EH (cell line): ENCODE results near the gene AHRR.
"Not testable (repeated sequence)": the region's sequence is repeated elsewhere in the genome, so short reads cannot be mapped to it uniquely, and the experiment has no call there.

Experiments used
- DNase-seq: peaks from one replicate; pipeline ENCODE4 v3.0.0-alpha.2; 2015; ENCODE audit warnings: low read depth

The AHRR gene

DNA sequence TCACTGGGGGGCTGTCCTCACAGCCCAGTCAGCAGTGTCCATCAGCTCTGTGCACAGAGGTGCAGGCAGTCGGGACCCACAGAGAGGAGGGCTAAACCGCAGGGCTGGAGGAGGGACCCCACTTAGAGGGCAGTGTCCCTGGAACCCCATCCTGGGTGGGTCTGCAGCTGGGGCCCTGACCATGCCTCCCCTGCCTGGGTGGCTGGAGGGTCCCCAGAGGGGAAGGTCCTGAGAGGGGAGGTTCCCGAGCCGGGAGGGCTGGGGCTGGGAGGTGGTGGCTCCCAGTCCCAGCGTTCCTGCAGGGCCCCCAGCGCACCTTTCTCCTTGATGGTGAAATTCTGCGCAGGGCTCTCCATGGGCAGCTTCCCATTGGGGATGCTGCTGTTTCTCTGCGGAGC lies 154.2 kb downstream of the AHRR start:
- DNase-seq, result no peak

DNA sequence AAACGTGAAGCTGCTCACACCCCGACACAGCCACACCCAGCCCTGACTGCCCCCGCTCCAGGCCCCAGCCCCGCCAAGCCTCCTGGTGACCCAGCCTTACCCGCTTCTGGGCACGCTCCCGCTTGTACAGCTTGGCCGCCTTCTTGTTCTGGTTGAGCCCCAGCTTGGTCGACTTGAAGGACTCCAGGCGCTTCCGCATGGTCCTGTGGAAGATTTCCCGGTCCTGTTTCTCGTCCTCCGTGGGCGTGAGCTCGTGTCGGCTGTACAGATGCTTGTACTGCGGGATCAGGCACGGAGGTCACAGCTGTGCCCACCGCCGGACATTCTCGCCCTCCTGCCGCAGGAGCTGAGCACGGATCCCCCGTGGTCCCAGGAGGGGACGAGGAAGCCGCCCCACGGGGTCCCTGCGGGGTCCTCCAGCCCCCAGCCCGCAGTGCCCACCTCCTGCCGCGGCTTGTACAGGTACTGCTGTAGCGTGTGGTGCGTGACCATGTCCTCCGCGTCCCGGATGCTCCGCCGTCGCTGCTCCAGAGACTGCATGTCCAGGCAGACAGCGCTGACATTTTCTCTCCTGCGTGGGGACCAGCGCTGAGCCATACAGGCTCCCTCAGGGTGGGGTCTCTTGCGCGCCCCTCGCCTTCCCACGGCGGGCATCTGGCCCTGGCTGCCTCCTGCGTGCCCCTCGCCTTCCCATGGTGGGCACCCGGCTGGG lies 154.7 kb downstream of the AHRR start:
- no peak for DNase-seq

DNA sequence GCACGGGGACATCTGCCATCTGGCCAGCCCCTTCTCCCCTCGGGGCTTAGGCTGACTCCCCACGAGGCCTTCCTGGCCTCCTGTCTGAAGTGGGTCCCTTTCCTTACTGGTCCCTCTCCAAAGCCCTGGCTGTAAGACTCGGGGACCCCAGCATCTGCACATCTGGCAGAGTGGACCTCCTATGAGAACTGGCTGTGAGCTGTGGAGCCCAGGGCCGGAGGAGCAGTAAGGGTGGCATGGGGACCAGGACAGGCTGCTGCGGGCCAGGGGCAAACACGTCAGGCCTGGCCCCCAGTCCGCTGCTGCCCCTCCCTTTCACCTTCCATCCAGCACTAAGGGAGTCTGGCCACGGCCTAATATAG lies 155.3 kb downstream of the AHRR start:
- DNase-seq, result no peak

DNA sequence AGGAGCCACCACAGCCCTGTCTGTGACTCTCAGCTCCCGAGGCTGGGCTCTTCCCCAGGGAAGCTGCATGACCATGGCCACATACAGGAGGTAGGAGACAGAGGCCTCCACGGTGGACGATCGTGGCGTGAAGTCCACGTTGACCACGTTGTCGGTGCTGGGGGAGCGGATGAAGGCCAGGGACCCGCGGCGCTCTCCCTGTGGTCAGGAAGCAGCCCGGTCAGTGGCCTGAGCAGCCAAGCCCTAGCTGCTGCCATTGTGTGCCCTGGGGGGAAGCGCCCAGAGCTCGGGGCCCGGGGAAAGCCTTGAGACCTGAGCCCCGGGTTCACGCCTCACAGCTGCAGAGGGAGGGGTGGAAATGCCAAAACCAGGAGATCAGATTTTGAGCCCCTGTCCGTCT lies 155.7 kb downstream of the AHRR start:
- DNase-seq, result no peak

DNA sequence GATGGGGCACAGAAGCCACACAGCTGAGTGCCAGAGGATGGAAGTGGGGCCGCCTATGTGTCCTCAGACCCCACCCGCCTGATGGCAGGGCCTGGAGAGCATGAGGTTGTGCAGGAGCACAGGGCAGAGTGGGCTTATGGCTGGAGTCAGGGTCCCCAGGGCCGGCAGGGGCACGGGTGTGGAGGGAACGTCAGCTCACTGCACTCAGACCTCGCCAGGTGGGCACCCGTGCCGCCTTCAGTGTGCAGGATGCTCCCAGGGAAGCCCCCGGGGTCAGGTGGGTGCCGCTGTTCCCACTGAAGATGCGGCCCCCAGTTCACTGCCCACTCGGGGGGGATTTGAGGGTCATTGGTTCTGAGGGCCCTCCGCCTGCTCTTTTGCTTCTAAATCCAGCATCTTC lies 156.4 kb downstream of the AHRR start:
- DNase-seq, result no peak

DNA sequence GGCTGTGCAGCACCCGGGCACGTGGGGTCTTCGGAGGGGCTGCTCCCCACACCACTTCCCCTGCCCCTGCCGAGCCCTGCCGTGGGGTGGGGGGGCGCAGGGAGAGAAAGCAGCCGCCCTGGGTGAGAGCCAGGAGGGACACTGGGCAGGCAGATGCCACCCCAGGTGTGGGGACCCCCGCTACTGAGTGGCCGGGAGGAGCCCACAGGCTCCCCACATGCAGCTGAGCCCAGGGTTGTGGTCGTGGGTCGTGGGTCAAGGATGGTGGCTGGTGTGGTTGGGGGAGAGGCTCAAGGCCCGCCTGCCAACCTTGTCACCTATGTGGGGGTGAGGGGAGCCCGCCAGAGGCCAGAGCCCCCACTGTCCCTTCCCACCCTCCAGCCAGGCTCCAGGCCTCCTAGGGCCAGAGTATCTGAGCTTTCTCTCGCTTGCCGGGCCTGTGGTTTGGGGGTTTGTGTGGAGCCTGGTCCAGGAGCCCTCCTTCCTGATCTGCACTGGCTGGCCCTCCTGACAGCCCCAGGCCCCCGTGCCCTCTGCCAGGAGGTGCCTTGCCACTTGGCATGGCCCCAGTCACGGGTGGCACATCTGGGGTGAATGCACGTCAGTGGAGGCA lies 157.0 kb downstream of the AHRR start:
- DNase-seq, result no peak

DNA sequence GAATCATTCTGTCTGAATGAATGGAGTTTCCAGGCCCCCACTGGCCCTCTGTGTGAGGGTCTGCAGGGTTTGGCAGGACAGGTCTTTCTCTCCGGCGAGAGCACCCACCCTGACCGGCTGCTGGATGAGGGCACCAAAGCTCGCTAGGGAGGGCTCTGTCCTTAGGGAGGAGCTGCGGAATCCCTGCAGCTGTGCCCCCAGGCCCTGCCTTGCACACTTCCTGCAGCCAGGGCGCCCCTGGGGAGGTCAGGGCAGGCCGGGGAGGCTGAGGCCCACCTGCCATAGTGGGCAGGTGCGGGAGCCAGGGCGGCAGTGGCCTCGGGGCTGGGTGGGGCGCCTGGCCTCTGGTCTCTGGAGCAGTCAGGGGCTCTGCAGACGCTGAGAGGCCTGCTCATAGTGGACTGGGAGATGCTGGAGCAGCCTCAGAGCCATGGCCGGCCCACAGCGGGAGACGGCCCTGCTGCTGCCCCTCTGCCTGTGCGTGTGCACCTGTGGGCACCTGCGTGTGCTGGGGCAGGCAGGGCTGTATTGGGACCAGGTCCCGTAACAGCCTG lies 157.5 kb downstream of the AHRR start:
- no peak for DNase-seq

DNA sequence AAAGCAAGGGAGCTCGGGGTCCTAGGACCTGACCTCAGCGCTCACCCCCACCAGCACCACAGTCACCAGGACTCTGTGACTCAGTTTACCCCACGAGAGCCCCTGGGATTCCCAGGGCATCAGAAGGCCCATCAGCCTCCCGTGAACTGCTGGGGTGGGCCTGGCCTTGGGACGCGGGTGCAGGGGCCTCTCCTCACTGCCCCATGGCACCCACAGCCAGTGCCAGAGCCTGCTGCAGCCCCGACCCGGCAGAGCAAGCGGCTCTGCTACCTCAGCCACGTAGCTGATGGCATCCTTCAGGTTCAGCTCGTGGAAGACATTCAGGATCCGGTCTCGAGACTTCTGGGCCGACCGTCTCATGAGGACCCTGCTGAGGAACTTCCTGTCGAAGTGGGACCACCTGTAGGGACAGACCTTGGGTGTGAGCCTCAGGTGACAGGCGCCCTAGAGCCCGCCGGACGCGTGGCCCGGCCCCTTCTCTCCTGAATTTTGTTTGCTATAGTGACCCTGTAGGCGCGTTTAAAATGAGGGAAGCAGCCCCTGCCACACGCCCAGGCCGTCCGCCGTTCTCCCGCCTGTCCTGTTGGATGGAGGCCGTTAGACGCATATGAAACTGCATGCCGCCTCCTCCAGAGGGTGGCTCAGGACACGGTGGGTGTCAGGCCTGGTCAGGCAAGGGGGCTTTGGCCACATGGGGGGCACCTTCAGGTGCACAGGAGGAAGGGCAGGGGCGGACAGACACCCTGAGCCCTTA lies 158.2 kb downstream of the AHRR start:
- no peak for DNase-seq

DNA sequence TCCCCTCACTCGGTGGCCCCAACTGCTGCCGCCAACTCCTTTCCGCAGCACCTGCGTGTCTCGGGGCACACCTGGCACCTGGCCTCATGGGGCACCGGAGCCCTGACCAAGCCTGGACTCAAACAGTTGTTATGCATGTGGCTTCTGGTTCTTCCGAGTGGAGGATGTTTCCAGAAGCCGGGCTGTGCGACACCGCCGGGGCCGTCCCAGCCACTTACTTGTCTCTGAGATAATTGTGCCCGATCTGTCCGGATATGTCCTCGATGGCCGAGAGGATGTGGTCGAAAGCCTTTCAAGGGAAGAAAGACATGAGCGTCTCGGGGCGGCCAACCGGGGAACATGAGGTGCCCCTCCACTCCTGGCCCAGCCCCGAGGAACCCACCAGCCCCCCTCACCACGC lies 159.8 kb downstream of the AHRR start:
- no peak for DNase-seq

DNA sequence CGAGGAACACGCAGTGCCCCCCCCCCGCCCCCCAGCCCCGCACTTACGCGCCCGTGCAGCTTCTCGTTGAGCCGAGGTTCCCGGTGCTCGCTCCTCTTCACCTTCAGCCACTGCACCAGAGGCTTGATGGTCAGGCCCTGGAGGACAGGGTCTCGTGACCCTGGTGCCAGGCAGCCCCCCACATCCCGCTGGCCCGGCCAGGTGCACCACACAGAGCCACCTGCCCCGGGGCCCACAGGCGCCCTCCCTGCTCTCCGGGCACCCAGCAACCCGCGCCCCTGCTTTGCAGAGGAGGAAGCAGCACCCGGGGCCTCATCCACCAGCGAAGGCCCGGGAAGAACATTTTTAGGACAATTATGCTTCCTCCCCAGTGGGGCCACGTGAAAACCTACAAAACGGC lies 160.5 kb downstream of the AHRR start:
- DNase-seq, result no peak

DNA sequence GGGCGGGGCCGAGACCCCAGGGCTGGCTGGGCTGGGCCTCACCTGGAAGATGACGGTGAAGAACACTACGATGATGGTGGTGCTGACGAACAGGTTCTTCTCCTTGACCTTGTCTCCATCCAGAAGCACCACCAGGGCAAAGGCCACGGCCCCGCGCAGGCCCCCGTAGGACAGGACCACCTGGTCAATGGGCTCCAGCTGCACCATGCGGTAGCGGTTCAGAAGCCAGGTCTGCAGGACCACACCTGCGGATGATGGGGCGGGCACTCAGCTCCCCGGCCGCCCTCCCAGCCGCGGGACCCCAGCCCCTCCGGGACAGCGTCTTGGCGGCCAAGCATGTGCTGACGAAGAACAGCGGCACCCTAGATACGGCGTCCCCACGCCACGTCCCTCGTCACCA lies 161.0 kb downstream of the AHRR start:
- DNase-seq, result no peak

DNA sequence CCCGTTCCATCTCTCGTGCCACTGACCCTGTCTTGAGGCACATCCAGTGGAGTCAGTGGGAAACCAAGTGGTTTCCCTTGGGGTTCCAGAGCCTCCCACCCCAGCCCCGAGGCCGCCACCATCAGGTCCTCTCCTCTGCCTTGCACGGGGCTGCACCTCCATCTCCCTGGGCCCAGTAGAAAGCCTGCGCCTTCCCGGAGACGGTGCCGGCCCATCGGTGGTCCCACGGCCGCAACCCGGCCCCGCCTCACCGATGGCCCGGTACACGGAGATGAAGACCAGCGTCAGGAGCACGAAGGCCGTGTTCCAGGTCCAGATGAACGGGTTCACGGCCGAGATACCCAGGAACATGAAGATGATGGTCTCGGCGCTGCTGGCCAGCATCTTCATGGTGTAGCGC lies 161.5 kb downstream of the AHRR start:
- no peak for DNase-seq

DNA sequence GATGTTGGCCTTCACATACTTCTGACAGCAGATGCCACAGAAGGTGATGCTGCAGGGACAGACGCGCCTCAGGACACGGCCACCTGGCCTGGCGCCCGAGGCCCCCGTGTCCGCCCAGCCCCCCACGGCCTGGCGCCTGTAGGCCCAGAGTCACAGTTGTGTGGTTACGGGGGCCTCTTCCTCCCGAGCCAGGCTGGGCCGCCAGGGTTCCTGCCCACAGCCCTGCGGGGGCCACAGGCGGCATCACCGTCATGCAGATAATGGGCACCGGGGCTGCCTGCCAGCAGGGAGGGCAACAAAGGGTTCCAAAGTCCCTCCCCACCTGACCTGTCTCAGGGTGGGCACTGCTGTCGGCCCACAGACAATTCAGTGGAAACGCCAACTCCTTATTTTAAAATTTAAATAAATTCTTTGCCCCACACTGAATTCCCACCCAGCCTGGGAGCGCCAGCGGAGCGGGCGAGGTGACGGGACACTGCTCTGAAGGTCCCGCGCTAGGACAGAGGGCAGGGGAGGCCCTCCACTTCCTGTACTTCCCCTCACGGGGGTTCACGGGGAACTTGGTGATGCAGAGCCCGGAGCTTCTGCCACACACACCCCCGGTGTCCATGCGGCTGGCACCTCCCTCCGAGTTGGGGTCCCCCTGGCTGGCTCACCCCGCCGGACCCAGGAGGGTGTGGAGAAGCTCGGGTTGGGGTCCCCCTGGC lies 162.1 kb downstream of the AHRR start:
- DNase-seq, result no peak

DNA sequence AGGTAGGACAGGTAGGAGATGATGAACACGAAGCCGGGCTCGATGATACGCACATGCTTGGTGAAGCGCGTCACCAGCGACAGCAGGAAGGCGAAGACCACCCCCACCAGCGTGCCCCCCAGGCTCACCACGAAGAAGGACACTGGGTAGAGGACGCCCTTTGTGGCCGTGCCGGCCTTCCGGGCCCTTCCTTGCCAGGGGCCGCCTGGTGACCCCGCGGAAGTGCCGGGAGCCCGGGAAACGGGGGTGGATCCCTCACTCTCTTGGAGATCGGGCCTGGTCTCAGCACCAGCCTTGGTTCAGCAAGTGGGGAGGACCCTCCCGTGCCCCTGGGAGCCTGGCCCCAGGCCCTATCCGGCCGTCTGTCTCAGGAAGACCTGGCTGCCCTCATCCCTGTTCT lies 163.0 kb downstream of the AHRR start:
- DNase-seq, result no peak

DNA sequence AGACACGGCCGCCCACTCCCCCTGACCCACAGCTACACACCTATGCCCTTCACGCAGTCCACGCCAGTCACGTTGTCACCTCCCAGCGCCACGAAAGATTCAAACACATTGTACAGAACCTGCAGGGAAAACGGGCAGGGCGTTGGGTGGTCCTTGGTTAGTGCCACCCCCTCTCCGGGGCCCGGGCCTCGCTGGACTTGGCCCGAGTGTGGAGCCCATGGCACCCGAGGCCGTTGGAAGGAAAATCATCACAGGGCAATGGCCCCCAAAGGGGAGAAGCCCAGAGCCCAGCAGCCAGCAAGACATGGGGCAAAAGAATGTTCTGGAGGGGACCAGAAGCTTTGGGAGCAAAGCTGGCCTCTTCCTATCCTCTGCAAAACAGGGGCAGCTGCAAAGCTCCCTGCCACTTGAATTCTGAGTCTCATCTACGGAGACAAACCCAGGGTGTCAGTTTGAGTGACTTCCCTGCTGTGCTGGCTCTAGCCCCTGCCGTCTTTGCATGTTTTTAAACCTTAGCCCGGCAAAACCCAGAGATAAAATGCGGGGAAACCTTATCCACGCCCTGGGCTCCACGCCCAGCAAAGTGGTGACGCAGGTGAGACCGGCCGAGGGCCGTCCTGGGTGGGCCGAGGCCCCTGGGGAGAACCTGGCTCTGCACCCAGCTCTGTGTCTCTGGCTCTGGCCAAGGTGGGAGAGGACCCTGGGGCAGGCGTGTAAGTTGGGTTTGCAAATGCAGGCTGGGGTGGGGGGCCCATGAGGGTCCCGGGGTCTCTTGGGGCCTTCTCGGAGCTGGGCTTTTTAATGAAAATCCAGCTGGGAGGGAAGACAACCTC lies 163.8 kb downstream of the AHRR start:
- no peak for DNase-seq

DNA sequence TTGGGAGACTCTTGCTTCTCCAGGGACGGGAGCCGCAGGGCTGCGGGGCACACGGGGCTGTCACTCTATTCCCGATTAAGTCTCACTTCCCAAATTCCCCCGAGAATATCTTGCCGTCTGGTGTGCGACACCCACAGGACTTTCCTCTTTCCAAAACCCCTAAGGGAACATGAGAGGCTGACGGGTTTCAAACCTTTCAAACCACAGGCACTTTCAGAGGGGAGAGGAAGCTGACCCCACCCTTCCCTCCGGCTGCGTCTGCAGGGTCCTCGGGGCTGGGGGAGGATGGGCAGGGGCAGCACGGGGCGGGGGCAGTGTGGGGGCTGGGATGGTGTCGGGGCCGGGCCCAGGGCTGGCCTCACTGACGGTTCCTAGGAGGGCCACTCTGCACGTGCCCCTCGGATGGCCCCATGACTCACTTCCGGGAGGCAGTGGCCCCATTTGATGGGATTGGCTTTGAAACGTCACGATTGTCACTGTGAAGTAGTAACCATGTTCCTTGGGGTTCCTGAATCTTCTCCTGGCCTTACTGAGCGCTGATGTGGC lies 164.5 kb downstream of the AHRR start:
- peak; percentile 18 for DNase-seq

DNA sequence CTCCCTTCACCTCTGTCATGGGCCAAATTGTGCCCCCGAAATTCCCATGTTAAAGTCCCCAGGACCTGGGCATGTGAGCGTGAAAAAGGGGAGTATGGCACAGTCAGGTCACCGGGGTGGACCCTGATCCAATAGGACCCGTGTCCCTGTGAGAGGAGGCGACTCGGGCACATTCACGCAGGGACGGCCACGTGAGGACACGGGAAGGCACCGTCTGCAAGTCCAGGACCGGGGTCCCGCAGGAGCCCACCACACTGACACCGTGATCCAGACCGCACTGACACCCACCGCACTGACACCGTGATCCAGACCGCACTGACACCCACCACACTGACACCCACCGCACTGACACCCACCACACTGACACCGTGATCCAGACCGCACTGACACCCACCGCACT lies 165.1 kb downstream of the AHRR start:
- DNase-seq, result not testable (repeated sequence)
